ENCODE measurements around the gene LRRC71. TPM values are rescaled to one million over a fixed set of nuclear protein-coding genes. Genes with fewer than 3 reads are reported as not detected.

The LRRC71 gene
- polyA plus RNA-seq, 1 of the 3 experiments (the other 2 are of a cell fraction): 0.03 TPM

- no peak overlapping the region for H3K9ac ChIP-seq
- POLR2A ChIA-PET: no interaction called here
Observed at GRCh38 chr1:156949127-156949526, 28.7 kb downstream of the LRRC71 start.

More at GRCh38 chr1:156949127-156949526, 28.7 kb downstream of the LRRC71 start:
- Histone ChIP-seq H3F3A (replicated peaks; ENCODE audit: insufficient read depth) (no peaks in the 10 kb centered on the region), H2AFZ (ENCODE audit: low read depth) (no peak overlapping the region), H3K36me3 (replicated peaks in 1 of 2; ENCODE audit: control insufficient read depth in 1 of 2, insufficient read depth in 2 of 2, low read length in 1 of 2) (peaks cover 43 to 82% of the 10 kb centered on the region in 2 experiments), H3K4me2 (no peak overlapping the region), H3K9me2 (no peaks in the 10 kb centered on the region), H3K79me2 (ENCODE audit: insufficient read depth) (no peaks in the 10 kb centered on the region), H3K4me3 (ENCODE audit: low read depth in 2 of 2, low read length in 1 of 2) (no peak overlapping the region), H3K9me3 (no peaks in the 10 kb centered on the region), H3K27me3 (ENCODE audit: insufficient read depth) (no peaks in the 10 kb centered on the region), H4K20me1 (ENCODE audit: insufficient read depth) (no peaks in the 10 kb centered on the region), H3K4me1 (ENCODE audit: control insufficient read depth in 1 of 2, insufficient read depth in 2 of 2, low read depth in 1 of 2, low read length in 1 of 2) (no peaks in the 10 kb centered on the region), H3K27ac (ENCODE audit: low read depth in 2 of 2, low read length in 1 of 2) (no peak overlapping the region)
- CTCF ChIA-PET: interaction anchor here (0.8 to 6.0 kb wide), 6 partner anchors 11 to 223 kb away, joined by 3 to 26 read pairs (median 3); no protein-coding TSS in a partner anchor
- 98% methylated on average over 5 of the region's 5 CpGs for WGBS (ENCODE audit: low lambda C conversion rate)
- TF ChIP-seq MAX (IDR thresholded peaks at IDR 0.05; ENCODE audit: low read depth): no peak
- no peak for TF ChIP-seq IRF3 (IDR thresholded peaks at IDR 0.05; ENCODE audit: low read depth, low read length)
- no peak for TF ChIP-seq TEAD4 (IDR thresholded peaks at IDR 0.05; ENCODE audit: borderline replicate concordance, insufficient read depth)
- no peak for TF ChIP-seq USF2 (IDR thresholded peaks at IDR 0.05; ENCODE audit: borderline replicate concordance, low read depth, low read length)
- no peak for TF ChIP-seq CHD2 (IDR thresholded peaks at IDR 0.05; ENCODE audit: low read length, partially characterized antibody)
- no peak for TF ChIP-seq MXI1 (IDR thresholded peaks at IDR 0.05; ENCODE audit: low read depth, low read length)
- no peak for TF ChIP-seq SMC3 (IDR thresholded peaks at IDR 0.05; ENCODE audit: low read depth, low read length)
- TF ChIP-seq RFX5 (IDR thresholded peaks at IDR 0.05; ENCODE audit: low read length): no peak
- no peak for TF ChIP-seq FOXJ3 (CRISPR knock-in tag; IDR thresholded peaks at IDR 0.05)
- TF ChIP-seq GATA2 (CRISPR knock-in tag; IDR thresholded peaks at IDR 0.05): no peak
- no peak for TF ChIP-seq REST (IDR thresholded peaks at IDR 0.05; ENCODE audit: low read depth, low read length)
- TF ChIP-seq ELF1 (IDR thresholded peaks at IDR 0.05): no peak
- no peak for TF ChIP-seq EP300 (IDR thresholded peaks at IDR 0.05; ENCODE audit: borderline replicate concordance in 1 of 2, low read depth in 1 of 2, low read length in 1 of 2)
- no peak for TF ChIP-seq ZBTB33 (IDR thresholded peaks at IDR 0.05; ENCODE audit: borderline replicate concordance, low read depth)
- no peak for TF ChIP-seq RAD21 (IDR thresholded peaks at IDR 0.05; ENCODE audit: low read length)
- DNase-seq: no peak
